ENCODE measurements around the gene ARFRP1.

The ARFRP1 gene

GRCh38 chr20:63734111-63734945, 26.6 kb upstream of the ARFRP1 start:
- H3K9ac ChIP-seq (ENCODE audit: low read length), result no peak overlapping the region
- H3K4me1 ChIP-seq (ENCODE audit: insufficient read depth, low read length, severe bottlenecking), result peaks cover 52% of the 10 kb centered on the region
- no peaks in the 10 kb centered on the region for H4K20me1 ChIP-seq (ENCODE audit: insufficient read depth, low read length)
- H3K27ac ChIP-seq (ENCODE audit: low read depth, low read length, poor library complexity, severe bottlenecking), result no peak overlapping the region
- no peak overlapping the region for H3K4me2 ChIP-seq (ENCODE audit: low read length)
- no peak overlapping the region for H3K4me3 ChIP-seq (ENCODE audit: low read depth, low read length, poor library complexity, severe bottlenecking)
- H3K9me2 ChIP-seq (ENCODE audit: low read depth, low read length), result no peaks in the 10 kb centered on the region
- no peaks in the 10 kb centered on the region for H3K9me3 ChIP-seq (ENCODE audit: low read length)
- no peak overlapping the region for H2AFZ ChIP-seq (ENCODE audit: low read length)
- TF ChIP-seq EZH2 (IDR thresholded peaks at IDR 0.05; ENCODE audit: borderline replicate concordance, low read length) (no peak), CTCF (IDR thresholded peaks at IDR 0.05; ENCODE audit: low read length) (no peak)
- H3K79me2 ChIP-seq (ENCODE audit: insufficient read depth, low read length), result no peaks in the 10 kb centered on the region
- H3K27me3 ChIP-seq (ENCODE audit: insufficient read depth, low read length), result no peaks in the 10 kb centered on the region; the same call in 1 of the 2 replicates
- no peaks in the 10 kb centered on the region; the same call in 1 of the 2 replicates for H3F3A ChIP-seq (ENCODE audit: insufficient read depth, low read length)
- peaks cover 23% of the 10 kb centered on the region for H3K36me3 ChIP-seq (ENCODE audit: insufficient read depth, low read length)

- no peaks in the 10 kb centered on the region for H3K79me2 ChIP-seq (ENCODE audit: insufficient read depth, low read length)
- H3K36me3 ChIP-seq (ENCODE audit: insufficient read depth, low read length), result peaks cover 23% of the 10 kb centered on the region
- H3K4me2 ChIP-seq (ENCODE audit: low read length), result no peak overlapping the region
- H3K4me3 ChIP-seq (ENCODE audit: low read depth, low read length, poor library complexity, severe bottlenecking), result no peak overlapping the region
- H3F3A ChIP-seq (ENCODE audit: insufficient read depth, low read length), result 0 out of 2 replicates have a peak, but pooled peaks cover 1% of the 10 kb centered on the region
- no peaks in the 10 kb centered on the region for H4K20me1 ChIP-seq (ENCODE audit: insufficient read depth, low read length)
- peaks cover 50% of the 10 kb centered on the region for H3K4me1 ChIP-seq (ENCODE audit: insufficient read depth, low read length, severe bottlenecking)
- no peaks in the 10 kb centered on the region for H3K9me2 ChIP-seq (ENCODE audit: low read depth, low read length)
- no peaks in the 10 kb centered on the region; the same call in 1 of the 2 replicates for H3K27me3 ChIP-seq (ENCODE audit: insufficient read depth, low read length)
- no peak overlapping the region for H3K27ac ChIP-seq (ENCODE audit: low read depth, low read length, poor library complexity, severe bottlenecking)
- TF ChIP-seq EZH2 (IDR thresholded peaks at IDR 0.05; ENCODE audit: borderline replicate concordance, low read length), result no peak
- no peak for TF ChIP-seq CTCF (IDR thresholded peaks at IDR 0.05; ENCODE audit: low read length)
- no peak overlapping the region for H3K9ac ChIP-seq (ENCODE audit: low read length)
- H3K9me3 ChIP-seq (ENCODE audit: low read length), result no peaks in the 10 kb centered on the region
- H2AFZ ChIP-seq (ENCODE audit: low read length), result no peak overlapping the region
Measured at GRCh38 chr20:63733579-63734081, 25.9 kb upstream of the ARFRP1 start.

GRCh38 chr20:63733117-63733516, 25.3 kb upstream of the ARFRP1 start:
- no peak overlapping the region for H3K4me2 ChIP-seq (ENCODE audit: low read length)
- H3K4me1 ChIP-seq (ENCODE audit: insufficient read depth, low read length, severe bottlenecking), result peaks cover 50% of the 10 kb centered on the region
- no peaks in the 10 kb centered on the region for H3K79me2 ChIP-seq (ENCODE audit: insufficient read depth, low read length)

More at GRCh38 chr20:63733117-63733516, 25.3 kb upstream of the ARFRP1 start:
- Histone ChIP-seq H3K9ac (ENCODE audit: low read length) (no peak overlapping the region), H2AFZ (ENCODE audit: low read length) (no peak overlapping the region), H3F3A (ENCODE audit: insufficient read depth, low read length) (0 out of 2 replicates have a peak, but pooled peaks cover 6% of the 10 kb centered on the region), H3K9me3 (ENCODE audit: low read length) (no peaks in the 10 kb centered on the region), H3K36me3 (ENCODE audit: insufficient read depth, low read length) (peaks cover 23% of the 10 kb centered on the region), H3K27ac (ENCODE audit: low read depth, low read length, poor library complexity, severe bottlenecking) (no peak overlapping the region), H3K4me3 (ENCODE audit: low read depth, low read length, poor library complexity, severe bottlenecking) (no peak overlapping the region), H3K27me3 (ENCODE audit: insufficient read depth, low read length) (no peaks in the 10 kb centered on the region), H3K9me2 (ENCODE audit: low read depth, low read length) (no peaks in the 10 kb centered on the region), H4K20me1 (ENCODE audit: insufficient read depth, low read length) (no peaks in the 10 kb centered on the region)
- TF ChIP-seq CTCF (IDR thresholded peaks at IDR 0.05; ENCODE audit: low read length) (no peak), EZH2 (IDR thresholded peaks at IDR 0.05; ENCODE audit: borderline replicate concordance, low read length) (no peak)
